GM08714 (cell line): ENCODE data around the gene PTDSS2.
A peak's percentile ranks its signal among the peaks of the same experiment; 100 is the strongest.
"Not testable (repeated sequence)": the region's sequence is repeated elsewhere in the genome, so short reads cannot be mapped to it uniquely, and the experiment has no call there.

Experiments
- H3K4me3 ChIP-seq: fragments of 200-500 bp; sonication (Bioruptor generic); 2 replicates; pipeline ENCODE4 v1.5.1; 2014; ENCODE audit warnings: mild to moderate bottlenecking, low read length, inconsistent platforms
- ZNF274 ChIP-seq: IDR thresholded peaks from 2 replicates; pipeline ENCODE4 v1.6.1; 2012; ENCODE audit warnings: mild to moderate bottlenecking, low read depth, low read length

Gene PTDSS2

GRCh38 chr11:449889-450808 lies at the start of gene PTDSS2:
Gene PTDSS2, plus strand, starts transcription at chr11:450279. Its CDS starts 177 bp downstream, at chr11:450456.
- no peak for TF ChIP-seq ZNF274
- H3K4me3 ChIP-seq, result peak within 1 kb of the TSS; percentile 90

- not testable (repeated sequence) for H3K4me3 ChIP-seq
Observed at GRCh38 chr11:401196-401595, 48.9 kb upstream of the PTDSS2 start.

GRCh38 chr11:403021-403760 lies 46.9 kb upstream of the PTDSS2 start:
- no peak for TF ChIP-seq ZNF274
- no peak overlapping the region for H3K4me3 ChIP-seq

GRCh38 chr11:403761-404431 lies 46.2 kb upstream of the PTDSS2 start:
- no peak overlapping the region for H3K4me3 ChIP-seq
- no peak for TF ChIP-seq ZNF274

GRCh38 chr11:404551-405264 lies 45.4 kb upstream of the PTDSS2 start:
- no peak overlapping the region for H3K4me3 ChIP-seq
- TF ChIP-seq ZNF274, result no peak

GRCh38 chr11:405323-405953 lies 44.6 kb upstream of the PTDSS2 start:
- TF ChIP-seq ZNF274, result no peak
- H3K4me3 ChIP-seq, result no peak overlapping the region

GRCh38 chr11:405954-406795 lies 43.9 kb upstream of the PTDSS2 start:
- no peak for TF ChIP-seq ZNF274
- H3K4me3 ChIP-seq, result peak overlapping the region; percentile 47; the same call in 1 of the 2 replicates

GRCh38 chr11:406796-407650 lies 43.1 kb upstream of the PTDSS2 start:
- TF ChIP-seq ZNF274, result no peak
- peak overlapping the region; percentile 47; the same call in 1 of the 2 replicates for H3K4me3 ChIP-seq

- no peak for TF ChIP-seq ZNF274
- no peak overlapping the region for H3K4me3 ChIP-seq
Observed at GRCh38 chr11:407651-408123, 42.4 kb upstream of the PTDSS2 start.

GRCh38 chr11:408154-409007 lies 41.7 kb upstream of the PTDSS2 start:
- no peak for TF ChIP-seq ZNF274
- no peak overlapping the region for H3K4me3 ChIP-seq
